Measurements from ENCODE around the gene UPK2. TPM values are rescaled to one million over a fixed set of nuclear protein-coding genes. Genes with fewer than 3 reads are reported as not detected.

UPK2 gene
- total and polyA plus RNA-seq, 10 of the 15 experiments (the other 5 are each of a cell fraction or from before 2014, with no cell fraction given): 0.07 to 1.0 (median 0.31) TPM; not detected in 7

- BruUV-seq (replicated peaks): no TSS peak
- Histone ChIP-seq H3K9me3 (replicated peaks; ENCODE audit: control insufficient read depth, insufficient read depth, low read length) (no peaks in the 10 kb centered on the region), H3K9ac (ENCODE audit: control insufficient read depth, insufficient read depth, low read length) (peak within 1 kb of the TSS; percentile 90), H4K20me1 (ENCODE audit: control insufficient read depth, insufficient read depth) (no peaks in the 10 kb centered on the region), H3K27ac (ENCODE audit: control insufficient read depth, insufficient read depth) (peak within 1 kb of the TSS; percentile 87), H3K36me3 (ENCODE audit: control insufficient read depth in 2 of 2, insufficient read depth in 2 of 2, low read length in 1 of 2) (0 out of 4 replicates have a peak, but pooled peaks cover 0 to 2% of the 10 kb centered on the region in 2 experiments), H3K4me3 (peak within 1 kb of the TSS; percentile 91), H3K27me3 (replicated peaks in 1 of 2; ENCODE audit: control insufficient read depth in 2 of 2, insufficient read depth in 2 of 2, low read length in 1 of 2) (no peaks in the 10 kb centered on the region), H3K79me2 (ENCODE audit: control insufficient read depth, insufficient read depth, low read length) (peaks cover 24% of the 10 kb centered on the region), H3K4me2 (ENCODE audit: control insufficient read depth, insufficient read depth) (peak within 1 kb of the TSS; percentile 69), H3K4me1 (ENCODE audit: control insufficient read depth, insufficient read depth, low read length) (no peaks in the 10 kb centered on the region; the same call in none of the 2 replicates), H2AFZ (ENCODE audit: control insufficient read depth, low read depth, low read length) (peak within 1 kb of the TSS; percentile 98)
- SMC1A ChIA-PET (ENCODE audit: uncharacterized antibody, unreplicated experiment): interaction anchor here (1.0 to 5.7 kb wide), 3 partner anchors 11 to 53 kb away, joined by 3 to 26 read pairs (median 3); partner anchors contain the start of genes RPS25 and TRAPPC4
- intact Hi-C loops (cut with micrococcal nuclease; ENCODE audit: unreplicated experiment): no loop called here
- WGBS (ENCODE audit: insufficient coverage, insufficient replicate concordance, low lambda C conversion rate, missing lambda C conversion rate): under 1% methylated on average over 54 of the region's 54 CpGs
- CTCF ChIA-PET: interaction anchor here (0.7 to 1.4 kb wide), 6 partner anchors 18 to 199 kb away, joined by 3 to 5 read pairs (median 3); partner anchors contain the start of gene SLC37A4
- RAD21 ChIA-PET (ENCODE audit: unreplicated experiment): interaction anchor here (1.1 to 1.3 kb wide), 3 partner anchors 18 to 88 kb away, joined by 3 read pairs; partner anchors contain the start of genes RPS25 and TRAPPC4
- ATAC-seq (peak; percentile 97), FAIRE-seq (peak; percentile 79), DNase-seq (ENCODE audit: low read depth, low spot score) (peak; percentile 76)
- in situ Hi-C loops (cut with MboI): no loop called here
- POLR2A ChIA-PET: interaction anchor here (0.6 to 1.6 kb wide), 10 partner anchors 17 to 205 kb away, joined by 3 to 7 read pairs (median 4); partner anchors contain the start of genes HINFP, HMBS, RPS25 and TRAPPC4
- TF ChIP-seq IRF5 (IDR thresholded peaks at IDR 0.05; ENCODE audit: borderline replicate concordance) (no peak), ZNF687 (IDR thresholded peaks at IDR 0.05) (peak; percentile 93), YY1 (IDR thresholded peaks at IDR 0.05; ENCODE audit: low read depth, low read length) (peak; percentile 81), PRDM15 (CRISPR knock-in tag; IDR thresholded peaks at IDR 0.05) (no peak), NBN (IDR thresholded peaks at IDR 0.05) (0 out of 2 replicates have a peak, but pooled peaks have one; percentile 19), NRF1 (conservative IDR thresholded peaks at IDR 0.05; ENCODE audit: low read depth, low read length) (peak; percentile 30), FOS (IDR thresholded peaks at IDR 0.05; ENCODE audit: borderline replicate concordance, extremely low read depth, insufficient read length) (no peak), SIN3A (IDR thresholded peaks at IDR 0.05; ENCODE audit: low read depth, low read length) (peak; percentile 55; the same call in 1 of the 2 replicates), ZNF274 (IDR thresholded peaks at IDR 0.05; ENCODE audit: insufficient read depth, insufficient read length) (no peak), MAX (IDR thresholded peaks at IDR 0.05; ENCODE audit: low read depth, low read length) (peak; percentile 43; the same call in 1 of the 2 replicates), HCFC1 (IDR thresholded peaks at IDR 0.05; ENCODE audit: low read length) (peak; percentile 47), CREB1 (IDR thresholded peaks at IDR 0.05; ENCODE audit: low read depth) (0 out of 2 replicates have a peak, but pooled peaks have one; percentile 27)
These were observed 41.7 kb downstream of the UPK2 start, which contains the start of gene CENATAC for GRCh38 chr11:118997627-118998387. Gene CENATAC, plus strand, starts transcription at chr11:118998138. Its CDS starts 60 bp downstream, at chr11:118998198.
